GM23338 (cell line): Measurements from ENCODE around the gene YIPF2.

ENCODE experiments used
- CREB1 ChIP-seq: fragments of 250-450 bp; sonication (Bioruptor Pico); IDR thresholded peaks from 2 replicates; pipeline ENCODE4 v1.5.0; 2020; ENCODE audit warnings: low read depth, mild to moderate bottlenecking, moderate library complexity
- ETS1 ChIP-seq: IDR thresholded peaks from 2 replicates; pipeline ENCODE4 v1.6.1; 2016; ENCODE audit warnings: antibody characterized with exemption
- EZH2 ChIP-seq: fragments of 200-600 bp; sonication (generic); IDR thresholded peaks from one replicate; pipeline ENCODE4 v1.8.0; 2017; ENCODE audit warnings: antibody characterized with exemption, mild to moderate bottlenecking, low read depth; ENCODE audit not compliant: unreplicated experiment
- EZH2phosphoT487 ChIP-seq: fragments of 200-600 bp; sonication (generic); IDR thresholded peaks from one replicate; pipeline ENCODE4 v1.8.1; 2018; ENCODE audit warnings: antibody characterized with exemption; ENCODE audit not compliant: unreplicated experiment
- JUNB ChIP-seq: IDR thresholded peaks from one replicate; pipeline ENCODE4 v1.6.1; 2016; ENCODE audit warnings: antibody characterized with exemption; ENCODE audit not compliant: unreplicated experiment
- POLR2AphosphoS5 ChIP-seq: IDR thresholded peaks from 2 replicates; pipeline ENCODE4 v1.6.1; 2016; ENCODE audit warnings: antibody characterized with exemption, low read depth
- STAT1 ChIP-seq: IDR thresholded peaks from one replicate; pipeline ENCODE4 v1.6.1; 2016; ENCODE audit warnings: antibody characterized with exemption; ENCODE audit not compliant: unreplicated experiment
- TF ChIP-seq, protein P1 (sequence below), 2 experiments: fragments of 200-600 bp in 1 of 2; sonication (generic) in 1 of 2; conservative IDR thresholded peaks; 2 replicates each; pipeline versions ENCODE4 v1.5.1 to v1.6.1; 2016 to 2017; ENCODE audit warnings: antibody characterized with exemption in 2 of 2, low read depth in 2 of 2, mild to moderate bottlenecking in 2 of 2, moderate library complexity in 1 of 2

DNA sequence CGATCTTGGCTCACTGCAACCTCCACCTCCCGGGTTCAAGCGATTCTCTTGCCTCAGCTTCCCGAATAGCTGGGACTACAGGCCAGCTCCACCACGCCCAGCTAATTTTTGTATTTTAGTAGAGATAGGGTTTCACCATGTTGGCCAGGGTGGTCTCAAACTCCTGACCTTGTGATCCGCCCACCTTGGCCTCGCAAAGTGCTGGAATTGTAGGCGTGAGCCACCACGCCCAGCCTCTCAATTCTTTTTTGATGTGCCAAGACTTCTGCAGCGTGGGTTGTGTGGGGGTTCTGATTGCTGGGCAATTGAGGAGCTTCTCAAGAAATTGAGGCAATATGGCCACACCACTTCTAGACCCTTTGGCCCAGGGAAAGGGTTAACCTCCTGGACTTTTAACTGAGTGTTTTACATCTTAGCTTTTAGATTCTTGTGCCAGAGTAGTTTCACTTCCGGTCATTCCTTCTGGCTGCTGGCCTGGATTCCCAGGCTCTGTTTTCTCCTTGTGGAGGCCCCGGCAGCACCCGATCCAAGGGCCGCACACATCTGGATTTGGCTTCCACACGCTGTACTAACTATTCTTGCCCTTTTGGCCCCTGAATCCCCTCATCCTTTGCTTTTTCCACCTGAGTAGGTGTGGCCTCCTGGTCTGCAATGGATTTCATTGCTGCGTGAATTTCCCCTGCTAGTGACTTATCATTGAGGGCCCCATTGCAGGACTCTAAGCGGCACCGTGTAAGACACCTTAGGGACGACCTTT is 47.1 kb upstream of the YIPF2 start:
- TF ChIP-seq POLR2AphosphoS5 (no peak), CREB1 (CRISPR knock-in tag) (no peak), JUNB (no peak), ETS1 (no peak), EZH2phosphoT487 (no peak), EZH2 (no peak), STAT1 (no peak)
- TF ChIP-seq, protein P1, sequence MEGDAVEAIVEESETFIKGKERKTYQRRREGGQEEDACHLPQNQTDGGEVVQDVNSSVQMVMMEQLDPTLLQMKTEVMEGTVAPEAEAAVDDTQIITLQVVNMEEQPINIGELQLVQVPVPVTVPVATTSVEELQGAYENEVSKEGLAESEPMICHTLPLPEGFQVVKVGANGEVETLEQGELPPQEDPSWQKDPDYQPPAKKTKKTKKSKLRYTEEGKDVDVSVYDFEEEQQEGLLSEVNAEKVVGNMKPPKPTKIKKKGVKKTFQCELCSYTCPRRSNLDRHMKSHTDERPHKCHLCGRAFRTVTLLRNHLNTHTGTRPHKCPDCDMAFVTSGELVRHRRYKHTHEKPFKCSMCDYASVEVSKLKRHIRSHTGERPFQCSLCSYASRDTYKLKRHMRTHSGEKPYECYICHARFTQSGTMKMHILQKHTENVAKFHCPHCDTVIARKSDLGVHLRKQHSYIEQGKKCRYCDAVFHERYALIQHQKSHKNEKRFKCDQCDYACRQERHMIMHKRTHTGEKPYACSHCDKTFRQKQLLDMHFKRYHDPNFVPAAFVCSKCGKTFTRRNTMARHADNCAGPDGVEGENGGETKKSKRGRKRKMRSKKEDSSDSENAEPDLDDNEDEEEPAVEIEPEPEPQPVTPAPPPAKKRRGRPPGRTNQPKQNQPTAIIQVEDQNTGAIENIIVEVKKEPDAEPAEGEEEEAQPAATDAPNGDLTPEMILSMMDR (conservative IDR thresholded peaks at IDR 0.05; ENCODE audit: low read depth in 2 of 2), result no peak
